Head of caudate nucleus (tissue), 42 donors: ENCODE results near the gene ATP2B3.

Source experiments
- DNase-seq, 42 donors: peaks; one replicate each; pipeline versions ENCODE4 v3.0.0 to v3.0.0-alpha.2; 2020 to 2021; ENCODE audit warnings: mixed read lengths in 7 of 42
- intact Hi-C: fragments of 100-400 bp; cut with DNase I; formaldehyde crosslinking; loops from one replicate; pipeline ENCODE4 v1.15.0; 2022

Gene ATP2B3

DNA sequence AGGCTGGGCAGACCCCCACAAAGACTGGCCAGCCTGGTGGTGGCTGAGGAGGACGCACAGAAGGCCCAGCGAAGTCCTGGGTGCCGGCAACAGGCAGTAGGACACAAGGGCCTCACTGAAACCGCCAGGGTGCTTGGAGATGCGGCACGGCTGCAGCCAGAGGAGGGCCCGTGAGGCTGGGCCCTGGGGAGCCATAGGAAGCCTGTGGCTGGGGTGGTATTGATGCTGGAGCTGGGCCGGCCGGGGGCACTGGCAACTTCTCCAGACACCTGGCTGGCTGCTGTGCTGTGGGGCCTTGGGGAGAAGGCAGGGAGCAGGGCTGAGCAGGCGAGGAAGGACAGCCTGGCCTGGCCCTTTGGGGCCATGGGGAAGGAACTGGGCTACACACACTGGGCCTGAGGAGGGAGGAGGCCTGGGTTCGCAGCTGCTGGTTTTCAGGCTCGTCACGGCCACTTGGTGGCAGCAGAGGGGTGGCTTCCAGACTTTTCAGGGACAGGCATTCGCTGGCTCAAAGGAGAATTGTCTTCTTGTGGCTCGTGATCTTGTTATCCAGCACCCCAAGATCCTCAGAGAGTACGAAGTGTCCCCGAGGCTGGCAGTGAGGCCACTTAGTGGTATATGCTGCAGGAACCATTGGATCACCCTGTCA is 37.2 kb downstream of the ATP2B3 start:
- intact Hi-C loops = loop anchor here (5.0 kb wide), 1 partner anchor 113 kb away; no protein-coding TSS in a partner anchor
- peak; percentile 75 to 93 (median 88) for DNase-seq

- intact Hi-C loops = no loop called here
- DNase-seq = no peak
Measured at GRCh38 chrX:153556767-153557166, 39.3 kb downstream of the ATP2B3 start.

- intact Hi-C loops = no loop called here
- peak in 23 of 42 donors; percentile 9 to 73 (median 39) for DNase-seq
Measured at GRCh38 chrX:153557618-153558355, 40.3 kb downstream of the ATP2B3 start.

GRCh38 chrX:153560000-153560399 is 42.6 kb downstream of the ATP2B3 start:
- peak in 12 of 42 donors; percentile 11 to 54 (median 27) for DNase-seq
- intact Hi-C loops = no loop called here

- intact Hi-C loops = no loop called here
- peak in 25 of 42 donors; percentile 22 to 77 (median 47) for DNase-seq
Measured at GRCh38 chrX:153560466-153560865, 43.0 kb downstream of the ATP2B3 start.

- intact Hi-C loops = no loop called here
- DNase-seq = no peak
Measured at GRCh38 chrX:153561337-153561736, 43.9 kb downstream of the ATP2B3 start.

DNA sequence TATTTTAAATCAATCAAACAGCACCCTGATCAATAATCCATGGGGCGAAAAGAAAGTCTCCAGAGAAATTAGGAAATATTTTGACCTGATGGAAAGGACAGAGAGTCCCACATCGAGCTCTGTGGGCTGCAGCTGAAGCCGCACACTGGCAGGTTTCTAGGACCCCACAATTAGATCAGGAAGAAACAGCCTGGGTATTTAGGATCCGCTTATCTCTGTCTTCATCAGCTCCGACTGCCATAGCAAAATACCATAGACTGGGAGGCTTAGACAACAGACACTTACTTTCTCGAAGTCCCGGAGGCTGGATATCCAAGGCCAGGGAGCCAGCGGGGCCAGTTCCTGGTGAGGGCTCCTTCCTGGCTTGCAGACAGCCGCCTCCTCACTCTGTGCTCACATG is 45.1 kb downstream of the ATP2B3 start:
- intact Hi-C loops = no loop called here
- DNase-seq = no peak

- intact Hi-C loops = no loop called here
- no peak for DNase-seq
Measured at GRCh38 chrX:153564047-153564606, 46.7 kb downstream of the ATP2B3 start.

- intact Hi-C loops = no loop called here
Measured at GRCh38 chrX:153565996-153566580, 48.6 kb downstream of the ATP2B3 start.

DNA sequence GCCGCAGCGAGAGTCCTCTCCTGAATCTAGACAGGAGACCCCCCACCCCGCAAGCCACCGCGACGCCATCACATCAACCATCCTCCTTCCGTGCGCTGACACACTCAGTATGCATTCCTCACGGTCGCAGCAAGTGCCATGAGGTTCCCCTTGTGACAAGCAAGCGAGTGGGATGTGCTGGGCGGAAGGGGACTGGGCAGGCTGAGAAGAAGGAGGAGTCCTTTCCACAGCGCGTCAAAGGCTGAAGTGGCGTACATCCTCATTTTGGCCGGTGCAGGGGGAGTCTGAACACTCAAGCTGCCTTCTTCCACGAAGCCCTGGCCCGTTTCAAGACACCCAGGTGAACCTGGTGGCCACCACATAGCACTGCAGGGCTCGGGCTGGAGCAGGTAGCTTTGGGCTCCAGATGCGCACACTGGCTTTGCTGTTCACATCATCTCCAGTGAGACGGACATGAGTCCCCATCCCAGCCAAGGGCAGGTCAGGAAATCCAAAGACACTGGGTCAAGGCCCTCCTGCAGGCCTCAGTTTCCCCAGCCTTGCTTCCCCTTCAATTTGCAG is 51.1 kb downstream of the ATP2B3 start:
- no peak for DNase-seq
- intact Hi-C loops = no loop called here

More at GRCh38 chrX:153565996-153566580, 48.6 kb downstream of the ATP2B3 start:
- no peak for DNase-seq

- intact Hi-C loops = no loop called here
Measured at GRCh38 chrX:153569475-153569874, 52.0 kb downstream of the ATP2B3 start.

GRCh38 chrX:153571534-153571908 is 54.1 kb downstream of the ATP2B3 start:
- intact Hi-C loops = no loop called here

More at GRCh38 chrX:153569475-153569874, 52.0 kb downstream of the ATP2B3 start:
- no peak for DNase-seq

GRCh38 chrX:153572601-153573000 is 55.2 kb downstream of the ATP2B3 start:
- intact Hi-C loops = no loop called here

More at GRCh38 chrX:153571534-153571908, 54.1 kb downstream of the ATP2B3 start:
- no peak for DNase-seq

DNA sequence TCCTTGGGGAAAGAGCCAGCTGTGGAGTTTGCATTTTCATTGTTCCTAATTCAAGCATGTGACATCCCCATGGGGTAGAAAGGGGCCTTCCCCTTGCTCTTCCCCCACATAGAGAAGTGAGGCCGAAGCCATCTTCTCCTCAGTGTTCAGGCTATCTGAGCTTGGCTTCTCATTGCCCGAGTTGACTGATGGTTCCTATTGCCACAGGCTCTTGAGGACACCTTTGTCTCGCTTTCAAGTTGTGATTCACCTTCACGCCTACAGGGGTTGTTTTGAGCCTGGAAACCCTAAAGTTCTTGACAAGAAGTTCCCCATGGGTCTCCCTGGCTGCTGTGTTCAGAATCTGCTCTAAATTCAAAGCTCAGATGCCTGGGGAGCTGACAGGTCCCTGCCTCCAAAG is 56.5 kb downstream of the ATP2B3 start:
- DNase-seq = no peak
- intact Hi-C loops = no loop called here

More at GRCh38 chrX:153572601-153573000, 55.2 kb downstream of the ATP2B3 start:
- no peak for DNase-seq

- no peak for DNase-seq
- intact Hi-C loops = no loop called here
Measured at GRCh38 chrX:153576239-153576870, 58.9 kb downstream of the ATP2B3 start.

DNA sequence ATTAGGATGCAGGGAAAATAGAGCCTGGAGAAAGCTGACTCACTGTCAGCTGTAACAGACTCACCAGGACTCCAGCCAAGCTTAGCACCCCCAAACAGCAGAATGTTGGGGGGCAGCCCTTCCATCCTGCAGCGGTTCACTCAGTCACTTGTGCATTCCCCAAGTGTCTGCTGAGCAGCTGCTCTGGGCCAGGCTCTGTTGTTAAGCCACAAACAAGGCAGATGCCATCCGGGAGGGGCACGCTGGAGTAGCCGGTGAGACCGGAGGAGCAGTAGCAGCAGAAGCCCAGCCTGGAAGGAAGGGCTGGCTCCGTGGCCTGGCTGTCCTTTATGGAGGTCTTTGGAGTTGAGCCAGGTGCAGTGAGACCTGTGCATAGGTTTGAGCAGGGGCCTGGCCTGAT is 59.5 kb downstream of the ATP2B3 start:
- no peak for DNase-seq
- intact Hi-C loops = no loop called here

DNA sequence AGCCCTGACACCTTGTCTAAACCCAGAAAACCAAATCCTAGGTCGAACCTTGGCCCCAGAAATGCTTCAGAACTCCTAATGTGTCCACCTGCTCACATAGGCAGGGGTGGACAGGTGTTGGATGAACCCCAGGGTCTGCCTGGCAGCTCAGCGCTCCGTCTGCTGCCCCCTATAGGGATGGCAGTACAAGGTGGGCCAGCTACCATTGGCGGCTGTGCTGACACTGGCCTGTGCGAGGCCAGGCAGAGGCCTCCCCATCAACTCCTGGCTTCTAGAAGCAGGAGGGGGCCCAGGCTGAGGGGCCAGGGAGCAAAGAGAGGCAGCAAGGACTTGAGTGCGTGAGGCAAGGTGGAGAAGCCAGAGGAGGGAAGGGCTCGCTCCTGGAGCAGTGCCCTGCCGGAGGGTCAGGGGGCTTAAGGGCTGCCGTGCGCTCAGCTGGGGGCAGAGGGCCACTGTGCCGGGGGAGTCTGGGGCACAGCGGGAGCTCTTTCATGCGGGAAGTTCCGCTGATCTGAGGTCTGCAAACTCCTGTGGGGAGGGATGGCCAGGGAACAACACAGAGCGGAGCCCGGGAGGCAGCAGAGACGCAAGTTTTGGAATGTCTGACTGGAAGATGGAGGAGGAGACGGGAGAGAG is 60.9 kb downstream of the ATP2B3 start:
- intact Hi-C loops = no loop called here
- no peak for DNase-seq

GRCh38 chrX:153578889-153579288 is 61.4 kb downstream of the ATP2B3 start:
- intact Hi-C loops = no loop called here
- no peak for DNase-seq
